ENCODE results near the gene CRK.

CRK gene

GRCh38 chr17:1374431-1375177, 81.4 kb downstream of the CRK start:
- WGBS (ENCODE audit: insufficient coverage), result 93% methylated on average over 6 of the region's 10 CpGs
- DNase-seq, result no peak
- Histone ChIP-seq H3K9me3 (ENCODE audit: control extremely low read depth in 1 of 5, control insufficient read depth in 4 of 5, insufficient read depth in 2 of 5, low read depth in 1 of 5, low read length in 4 of 5) (no peaks in the 10 kb centered on the region), H3K36me3 (ENCODE audit: control insufficient read depth in 4 of 4, insufficient read depth in 4 of 4, low read length in 3 of 4) (peaks cover 0 to 43% (median 18%) of the 10 kb centered on the region in 4 experiments), H3K4me1 (ENCODE audit: control extremely low read depth in 1 of 4, control insufficient read depth in 4 of 4, insufficient read depth in 4 of 4, low read length in 3 of 4) (peaks cover 0 to 13% (median 6%) of the 10 kb centered on the region in 4 experiments), H3K27me3 (replicated peaks in 2 of 5; ENCODE audit: control insufficient read depth in 4 of 5, insufficient read depth in 5 of 5, low read length in 4 of 5) (no peaks in the 10 kb centered on the region), H3K27ac (ENCODE audit: insufficient read depth in 1 of 2, low read depth in 1 of 2, low read length in 2 of 2, poor library complexity in 1 of 2, severe bottlenecking in 2 of 2) (no peak overlapping the region), H3K4me3 (ENCODE audit: control insufficient read depth in 1 of 7, extremely low read depth in 1 of 7, insufficient read depth in 4 of 7, low read depth in 2 of 7, low read length in 6 of 7) (no peak overlapping the region)
- ChIA-PET POLR2A (interaction anchor here (0.6 kb wide), 1 partner anchor 659 kb away, joined by 4 read pairs; no protein-coding TSS in a partner anchor), CTCF (interaction anchor here (1.8 kb wide), 1 partner anchor 9 kb away, joined by 7 read pairs; no protein-coding TSS in a partner anchor)

- no peaks in the 10 kb centered on the region for H3K27me3 ChIP-seq (replicated peaks in 2 of 5; ENCODE audit: control insufficient read depth in 4 of 5, insufficient read depth in 5 of 5, low read length in 4 of 5)
- H3K36me3 ChIP-seq (ENCODE audit: control insufficient read depth in 4 of 4, insufficient read depth in 4 of 4, low read length in 3 of 4), result peaks cover 0 to 41% (median 19%) of the 10 kb centered on the region in 4 experiments
- ChIA-PET CTCF (interaction anchor here (1.8 kb wide), 1 partner anchor 8 kb away, joined by 7 read pairs; no protein-coding TSS in a partner anchor), POLR2A (no interaction called here)
- no peaks in the 10 kb centered on the region for H3K9me3 ChIP-seq (ENCODE audit: control extremely low read depth in 1 of 5, control insufficient read depth in 4 of 5, insufficient read depth in 2 of 5, low read depth in 1 of 5, low read length in 4 of 5)
- WGBS (ENCODE audit: insufficient coverage), result 96% methylated on average over 9 of the region's 9 CpGs
- H3K4me1 ChIP-seq (ENCODE audit: control extremely low read depth in 1 of 4, control insufficient read depth in 4 of 4, insufficient read depth in 4 of 4, low read length in 3 of 4), result peaks cover 0 to 13% (median 6%) of the 10 kb centered on the region in 4 experiments
- no peak overlapping the region for H3K27ac ChIP-seq (ENCODE audit: insufficient read depth in 1 of 2, low read depth in 1 of 2, low read length in 2 of 2, poor library complexity in 1 of 2, severe bottlenecking in 2 of 2)
- no peak overlapping the region for H3K4me3 ChIP-seq (ENCODE audit: control insufficient read depth in 1 of 7, extremely low read depth in 1 of 7, insufficient read depth in 4 of 7, low read depth in 2 of 7, low read length in 6 of 7)
- DNase-seq, result no peak
Observed at GRCh38 chr17:1373707-1374237, 82.3 kb downstream of the CRK start.

DNA sequence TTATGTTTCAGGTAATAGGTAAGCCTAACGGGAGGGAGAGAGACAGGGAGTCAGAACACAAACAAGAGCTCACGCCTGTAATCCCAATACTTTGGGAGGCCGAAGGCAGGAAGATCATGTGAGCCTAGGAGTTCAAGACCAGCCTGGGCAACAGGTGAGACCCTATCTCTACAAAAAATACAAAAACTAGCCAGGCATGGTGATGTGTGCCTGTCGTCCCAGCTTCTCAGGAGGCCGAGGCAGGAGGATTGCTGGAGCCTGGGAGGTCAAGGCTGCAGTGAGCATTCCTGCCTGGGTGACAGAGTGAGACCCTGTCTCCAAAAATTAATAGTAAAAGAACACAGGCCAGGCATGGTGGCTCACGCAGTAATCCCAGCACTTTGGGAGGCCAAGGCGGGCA, 83.4 kb downstream of the CRK start:
- Histone ChIP-seq H3K4me3 (ENCODE audit: control insufficient read depth in 1 of 7, extremely low read depth in 1 of 7, insufficient read depth in 4 of 7, low read depth in 2 of 7, low read length in 6 of 7) (no peak overlapping the region), H3K4me1 (ENCODE audit: control extremely low read depth in 1 of 4, control insufficient read depth in 4 of 4, insufficient read depth in 4 of 4, low read length in 3 of 4) (peaks cover 0 to 13% (median 6%) of the 10 kb centered on the region in 4 experiments), H3K27me3 (replicated peaks in 2 of 5; ENCODE audit: control insufficient read depth in 4 of 5, insufficient read depth in 5 of 5, low read length in 4 of 5) (no peaks in the 10 kb centered on the region), H3K27ac (ENCODE audit: insufficient read depth in 1 of 2, low read depth in 1 of 2, low read length in 2 of 2, poor library complexity in 1 of 2, severe bottlenecking in 2 of 2) (no peak overlapping the region), H3K9me3 (ENCODE audit: control extremely low read depth in 1 of 5, control insufficient read depth in 4 of 5, insufficient read depth in 2 of 5, low read depth in 1 of 5, low read length in 4 of 5) (no peaks in the 10 kb centered on the region), H3K36me3 (ENCODE audit: control insufficient read depth in 4 of 4, insufficient read depth in 4 of 4, low read length in 3 of 4) (peaks cover 0 to 31% (median 15%) of the 10 kb centered on the region in 4 experiments)
- CTCF ChIA-PET, result interaction anchor here (1.2 to 2.2 kb wide), 4 partner anchors 7 to 104 kb away, joined by 3 to 14 read pairs (median 4); no protein-coding TSS in a partner anchor
- POLR2A ChIA-PET, result interaction anchor here (1.0 kb wide), 1 partner anchor 19 kb away, joined by 4 read pairs; no protein-coding TSS in a partner anchor
- DNase-seq, result no peak
- WGBS (ENCODE audit: insufficient coverage), result 94% methylated on average over 7 of the region's 7 CpGs

DNA sequence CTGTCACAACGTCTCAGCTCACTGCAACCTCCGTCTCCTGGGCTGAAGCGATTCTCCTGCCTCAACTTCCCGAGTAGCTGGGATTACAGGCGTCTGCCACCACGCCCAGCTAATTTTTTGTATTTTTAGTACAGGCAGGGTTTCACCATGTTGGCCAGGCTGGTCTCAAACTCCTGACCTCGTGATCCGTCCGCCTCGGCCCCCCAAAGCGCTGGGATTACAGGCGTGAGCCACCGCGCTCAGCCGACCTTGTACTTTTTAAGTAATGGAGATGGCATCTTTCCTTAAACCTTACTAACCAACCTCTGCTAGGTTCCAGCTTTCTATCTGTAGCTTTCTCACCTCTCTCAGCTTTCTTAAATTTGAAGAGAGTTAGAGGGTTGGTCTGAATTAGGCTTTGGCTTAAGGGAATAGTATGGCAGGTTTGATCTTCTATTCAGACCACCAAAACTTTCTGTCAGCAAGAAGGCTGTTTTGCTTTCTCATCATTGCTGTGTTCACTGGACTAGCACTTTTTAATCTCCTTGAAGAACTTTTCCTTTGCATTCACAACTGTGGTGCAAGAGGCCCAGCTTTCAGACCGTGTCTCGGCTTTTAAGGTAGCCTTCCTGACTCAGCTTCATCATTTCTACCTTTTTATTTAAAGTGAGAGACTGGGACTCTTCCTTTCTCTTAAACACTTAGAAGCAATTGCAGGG, 84.0 kb downstream of the CRK start:
- Histone ChIP-seq H3K4me1 (ENCODE audit: control extremely low read depth in 1 of 4, control insufficient read depth in 4 of 4, insufficient read depth in 4 of 4, low read length in 3 of 4) (peaks cover 0 to 11% (median 5%) of the 10 kb centered on the region in 4 experiments), H3K27me3 (replicated peaks in 2 of 5; ENCODE audit: control insufficient read depth in 4 of 5, insufficient read depth in 5 of 5, low read length in 4 of 5) (no peaks in the 10 kb centered on the region), H3K9me3 (ENCODE audit: control extremely low read depth in 1 of 5, control insufficient read depth in 4 of 5, insufficient read depth in 2 of 5, low read depth in 1 of 5, low read length in 4 of 5) (no peaks in the 10 kb centered on the region), H3K27ac (ENCODE audit: insufficient read depth in 1 of 2, low read depth in 1 of 2, low read length in 2 of 2, poor library complexity in 1 of 2, severe bottlenecking in 2 of 2) (no peak overlapping the region), H3K36me3 (ENCODE audit: control insufficient read depth in 4 of 4, insufficient read depth in 4 of 4, low read length in 3 of 4) (peaks cover 0 to 28% (median 13%) of the 10 kb centered on the region in 4 experiments), H3K4me3 (ENCODE audit: control insufficient read depth in 1 of 7, extremely low read depth in 1 of 7, insufficient read depth in 4 of 7, low read depth in 2 of 7, low read length in 6 of 7) (no peak overlapping the region)
- WGBS (ENCODE audit: insufficient coverage), result 94% methylated on average over 10 of the region's 17 CpGs
- ChIA-PET POLR2A (interaction anchor here (0.5 to 1.3 kb wide), 3 partner anchors 10 to 29 kb away, joined by 3 to 5 read pairs (median 4); no protein-coding TSS in a partner anchor), CTCF (interaction anchor here (1.2 to 2.2 kb wide), 7 partner anchors 8 to 145 kb away, joined by 3 to 14 read pairs (median 4); partner anchors contain the start of gene INPP5K)
- no peak for DNase-seq
